OCI-LY1 (cell line): ENCODE data around the gene ZNF575.
A peak's percentile ranks its signal among the peaks of the same experiment; 100 is the strongest.

Experiments
- H2AFZ ChIP-seq: fragments of 200-600 bp; sonication (generic), shearing (Covaris generic); 2 replicates; pipeline ENCODE4 v1.6.0; 2014; ENCODE audit warnings: antibody characterized with exemption, mild to moderate bottlenecking, low read length
- H3F3A ChIP-seq: fragments of 200-600 bp; sonication (generic), shearing (Covaris generic); 2 replicates; pipeline ENCODE4 v1.6.0; 2014; ENCODE audit warnings: mild to moderate bottlenecking, antibody characterized with exemption, low read length, moderate library complexity; ENCODE audit not compliant: insufficient read depth
- H3K27ac ChIP-seq: fragments of 200-600 bp; sonication (generic); 2 replicates; pipeline ENCODE4 v1.5.1; 2014; ENCODE audit warnings: low read length, mixed run types, mild to moderate bottlenecking, low read depth; ENCODE audit not compliant: poor library complexity, severe bottlenecking
- H3K27me3 ChIP-seq: fragments of 200-600 bp; sonication (generic); 2 replicates; pipeline ENCODE4 v1.6.0; 2014; ENCODE audit warnings: antibody characterized with exemption, mild to moderate bottlenecking, low read length, moderate library complexity; ENCODE audit not compliant: insufficient read depth
- H3K36me3 ChIP-seq: fragments of 200-600 bp; sonication (generic); 2 replicates; pipeline ENCODE4 v1.6.1; 2014; ENCODE audit warnings: mild to moderate bottlenecking, antibody characterized with exemption, low read length, moderate library complexity, mixed read lengths; ENCODE audit not compliant: insufficient read depth
- H3K4me1 ChIP-seq: fragments of 200-600 bp; sonication (generic); 2 replicates; pipeline ENCODE4 v1.5.1; 2014; ENCODE audit warnings: mild to moderate bottlenecking, low read length, moderate library complexity; ENCODE audit not compliant: insufficient read depth, severe bottlenecking
- H3K4me2 ChIP-seq: fragments of 200-600 bp; sonication (generic), shearing (Covaris generic); 2 replicates; pipeline ENCODE4 v1.6.1; 2014; ENCODE audit warnings: low read length
- H3K4me3 ChIP-seq: fragments of 200-600 bp; sonication (generic); 2 replicates; pipeline ENCODE4 v1.5.1; 2014; ENCODE audit warnings: low read length, low read depth, mild to moderate bottlenecking, mixed read lengths; ENCODE audit not compliant: poor library complexity, severe bottlenecking
- H3K79me2 ChIP-seq: fragments of 200-600 bp; shearing (Covaris generic); 2 replicates; pipeline ENCODE4 v1.6.1; 2016; ENCODE audit warnings: mixed run types, low read length, mixed read lengths; ENCODE audit not compliant: insufficient read depth
- H3K9ac ChIP-seq: fragments of 200-600 bp; sonication (generic), shearing (Covaris generic); 2 replicates; pipeline ENCODE4 v1.6.1; 2014; ENCODE audit warnings: mild to moderate bottlenecking, low read length, mixed read lengths
- H3K9me2 ChIP-seq: fragments of 200-600 bp; sonication (generic), shearing (Covaris generic); 2 replicates; pipeline ENCODE4 v1.6.1; 2014; ENCODE audit warnings: low read depth, mild to moderate bottlenecking, low read length, mixed read lengths
- H3K9me3 ChIP-seq: fragments of 200-600 bp; shearing (Covaris generic); 2 replicates; pipeline ENCODE4 v1.6.1; 2014; ENCODE audit warnings: low read length, mixed read lengths
- H4K20me1 ChIP-seq: fragments of 200-600 bp; sonication (generic), shearing (Covaris generic); 2 replicates; pipeline ENCODE4 v1.6.0; 2016; ENCODE audit warnings: mild to moderate bottlenecking, low read length; ENCODE audit not compliant: insufficient read depth
- CTCF ChIP-seq: fragments of 200-600 bp; sonication (generic), shearing (Covaris generic); IDR thresholded peaks from 2 replicates; pipeline ENCODE4 v1.5.1; 2017; ENCODE audit warnings: mild to moderate bottlenecking, antibody characterized with exemption, low read length, moderate library complexity, mixed read lengths
- EZH2 ChIP-seq: fragments of 200-600 bp; sonication (generic), shearing (Covaris generic); IDR thresholded peaks from 2 replicates; pipeline ENCODE4 v1.8.0; 2017; ENCODE audit warnings: borderline replicate concordance, mixed run types, mild to moderate bottlenecking, antibody characterized with exemption, low read length, moderate library complexity, mixed read lengths

Gene ZNF575

GRCh38 chr19:43570174-43570791 is 37.3 kb downstream of the ZNF575 start:
- no peak overlapping the region for H2AFZ ChIP-seq
- H3K27ac ChIP-seq, result no peak overlapping the region
- peaks cover 16% of the 10 kb centered on the region; the same call in 1 of the 2 replicates for H3K36me3 ChIP-seq
- no peaks in the 10 kb centered on the region for H3K9me2 ChIP-seq
- TF ChIP-seq EZH2 (no peak), CTCF (no peak)
- H3K4me2 ChIP-seq, result no peak overlapping the region
- no peak overlapping the region for H3K4me3 ChIP-seq
- H3K27me3 ChIP-seq, result no peaks in the 10 kb centered on the region
- 0 out of 2 replicates have a peak, but pooled peaks cover 3% of the 10 kb centered on the region for H3K79me2 ChIP-seq
- no peaks in the 10 kb centered on the region for H4K20me1 ChIP-seq
- peaks cover 8% of the 10 kb centered on the region for H3K4me1 ChIP-seq
- H3K9me3 ChIP-seq, result no peaks in the 10 kb centered on the region
- H3K9ac ChIP-seq, result no peak overlapping the region
- H3F3A ChIP-seq, result no peaks in the 10 kb centered on the region

GRCh38 chr19:43572171-43572588 is 39.2 kb downstream of the ZNF575 start:
- H3K9me3 ChIP-seq, result no peaks in the 10 kb centered on the region
- no peak overlapping the region for H3K27ac ChIP-seq
- H3K4me2 ChIP-seq, result no peak overlapping the region
- TF ChIP-seq EZH2 (no peak), CTCF (no peak)
- H3K9ac ChIP-seq, result peak overlapping the region; percentile 22; the same call in 1 of the 2 replicates
- no peaks in the 10 kb centered on the region for H3K9me2 ChIP-seq
- no peaks in the 10 kb centered on the region for H3F3A ChIP-seq
- no peak overlapping the region for H3K4me3 ChIP-seq
- peaks cover 13% of the 10 kb centered on the region for H3K4me1 ChIP-seq
- 0 out of 2 replicates have a peak, but pooled peaks cover 3% of the 10 kb centered on the region for H3K79me2 ChIP-seq
- no peaks in the 10 kb centered on the region for H4K20me1 ChIP-seq
- H2AFZ ChIP-seq, result no peak overlapping the region
- H3K27me3 ChIP-seq, result no peaks in the 10 kb centered on the region
- H3K36me3 ChIP-seq, result peaks cover 16% of the 10 kb centered on the region; the same call in 1 of the 2 replicates

GRCh38 chr19:43574424-43575155 is 41.6 kb downstream of the ZNF575 start:
- no peaks in the 10 kb centered on the region for H4K20me1 ChIP-seq
- H3K4me3 ChIP-seq, result peak overlapping the region; percentile 97
- peaks cover 16% of the 10 kb centered on the region; the same call in 1 of the 2 replicates for H3K36me3 ChIP-seq
- H2AFZ ChIP-seq, result no peak overlapping the region
- H3K9me2 ChIP-seq, result no peaks in the 10 kb centered on the region
- peak overlapping the region; percentile 27 for H3K27ac ChIP-seq
- no peaks in the 10 kb centered on the region for H3K27me3 ChIP-seq
- 0 out of 2 replicates have a peak, but pooled peaks cover 3% of the 10 kb centered on the region for H3K79me2 ChIP-seq
- TF ChIP-seq EZH2 (no peak), CTCF (no peak)
- H3K9me3 ChIP-seq, result no peaks in the 10 kb centered on the region
- H3F3A ChIP-seq, result no peaks in the 10 kb centered on the region
- H3K4me1 ChIP-seq, result peaks cover 13% of the 10 kb centered on the region
- peak overlapping the region; percentile 99 for H3K9ac ChIP-seq
- H3K4me2 ChIP-seq, result peak overlapping the region; percentile 96
